Cardiac muscle cell (in vitro differentiated cells and primary cell): Measurements from ENCODE around the gene ZNF683. TPM values are rescaled to one million over a fixed set of nuclear protein-coding genes. Genes with fewer than 3 reads are reported as not detected.

Experiments
- DNase-seq, 2 donors: peaks; one replicate each; pipeline versions ENCODE4 v3.0.0 to v3.0.0-alpha.2; 2010 to 2017; ENCODE audit warnings: low read depth in 1 of 2, low spot score in 1 of 2
- H3K27ac ChIP-seq: fragments of 200-600 bp; sonication (generic); 2 replicates; pipeline ENCODE4 v1.5.1; 2016
- H3K27me3 ChIP-seq: fragments of 200-600 bp; sonication (generic); 2 replicates; pipeline ENCODE4 v1.6.0; 2016; ENCODE audit warnings: control low read depth
- H3K36me3 ChIP-seq: fragments of 200-600 bp; sonication (generic); 2 replicates; pipeline ENCODE4 v1.5.1; 2016; ENCODE audit warnings: control low read depth
- H3K4me1 ChIP-seq: fragments of 200-600 bp; sonication (generic); 2 replicates; pipeline ENCODE4 v1.8.1; 2017; ENCODE audit warnings: low read depth, mild to moderate bottlenecking, mixed run types
- H3K4me3 ChIP-seq: fragments of 200-600 bp; sonication (generic); 2 replicates; pipeline ENCODE4 v1.5.1; 2016; ENCODE audit warnings: mild to moderate bottlenecking
- H3K9me3 ChIP-seq: fragments of 200-600 bp; sonication (generic); 2 replicates; pipeline ENCODE4 v1.5.1; 2017; ENCODE audit warnings: low read depth, mild to moderate bottlenecking, control low read depth
- polyA plus RNA-seq: library from polyadenylated mRNA; unstranded; fragments of >200 nt; fragmentation: Nextera tagmentation; extraction: Ambion mirVana; gene quantifications from 2 replicates; pipeline ENCODE4 v1.2.1, GENCODE V29; 2016
- total RNA-seq: library from RNA; depleted of rRNA; stranded (reverse); fragments of >200 nt; gene quantifications from 2 replicates; pipeline ENCODE4 v1.2.3, GENCODE V29; 2016
- TF ChIP-seq, protein P1 (sequence below): IDR thresholded peaks from 2 replicates; pipeline ENCODE4 v1.5.1; 2012; ENCODE audit warnings: low read depth, mild to moderate bottlenecking, low read length

ZNF683 gene
- total and polyA plus RNA-seq, 2 experiments from 2014 or later: not detected

DNA sequence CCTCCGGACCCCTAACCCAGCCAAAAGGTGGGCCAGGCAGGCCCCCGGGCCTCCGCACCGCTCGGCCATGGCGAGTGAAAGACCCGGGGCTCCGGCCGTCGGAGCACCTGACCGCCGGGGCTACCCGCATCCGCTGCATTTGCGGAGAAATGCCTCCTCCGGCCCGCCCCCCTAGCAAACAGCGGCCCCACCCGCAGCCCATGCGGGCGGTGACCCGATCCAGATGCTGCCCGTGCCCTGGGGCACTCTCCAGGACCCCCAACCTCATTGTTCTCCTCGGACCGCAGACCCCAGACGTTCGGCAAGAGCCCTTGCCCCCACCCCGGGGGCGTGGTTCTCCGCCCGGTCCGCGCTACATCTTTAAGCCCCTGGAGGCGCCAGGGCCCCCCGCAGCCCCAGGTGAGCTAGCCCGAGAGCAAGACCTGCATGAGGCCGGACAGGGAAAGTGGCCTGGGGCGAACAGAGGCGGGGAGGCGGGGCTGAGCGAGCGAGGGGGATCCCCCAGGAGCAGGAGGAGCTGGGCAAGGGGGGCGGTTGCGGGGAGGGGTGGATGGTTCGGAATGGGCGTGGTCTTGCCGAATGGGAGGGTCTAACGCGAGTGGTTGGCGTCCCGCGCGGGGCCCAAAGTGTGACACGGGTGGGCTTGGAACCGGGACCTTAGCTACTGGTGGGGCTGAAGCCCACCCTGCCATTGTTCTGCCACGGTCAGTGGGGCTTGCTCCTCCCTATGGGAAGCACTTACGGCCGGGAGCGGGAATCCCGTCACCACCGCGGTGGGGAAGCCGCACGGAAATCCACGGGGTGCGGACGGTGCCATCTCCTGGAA is 12.4 kb downstream of the ZNF683 start:
- Histone ChIP-seq H3K4me1 (no peaks in the 10 kb centered on the region), H3K9me3 (no peaks in the 10 kb centered on the region), H3K27me3 (peaks cover 61% of the 10 kb centered on the region), H3K36me3 (no peaks in the 10 kb centered on the region), H3K27ac (no peak overlapping the region), H3K4me3 (peak overlapping the region; percentile 15)
- TF ChIP-seq, protein P1, sequence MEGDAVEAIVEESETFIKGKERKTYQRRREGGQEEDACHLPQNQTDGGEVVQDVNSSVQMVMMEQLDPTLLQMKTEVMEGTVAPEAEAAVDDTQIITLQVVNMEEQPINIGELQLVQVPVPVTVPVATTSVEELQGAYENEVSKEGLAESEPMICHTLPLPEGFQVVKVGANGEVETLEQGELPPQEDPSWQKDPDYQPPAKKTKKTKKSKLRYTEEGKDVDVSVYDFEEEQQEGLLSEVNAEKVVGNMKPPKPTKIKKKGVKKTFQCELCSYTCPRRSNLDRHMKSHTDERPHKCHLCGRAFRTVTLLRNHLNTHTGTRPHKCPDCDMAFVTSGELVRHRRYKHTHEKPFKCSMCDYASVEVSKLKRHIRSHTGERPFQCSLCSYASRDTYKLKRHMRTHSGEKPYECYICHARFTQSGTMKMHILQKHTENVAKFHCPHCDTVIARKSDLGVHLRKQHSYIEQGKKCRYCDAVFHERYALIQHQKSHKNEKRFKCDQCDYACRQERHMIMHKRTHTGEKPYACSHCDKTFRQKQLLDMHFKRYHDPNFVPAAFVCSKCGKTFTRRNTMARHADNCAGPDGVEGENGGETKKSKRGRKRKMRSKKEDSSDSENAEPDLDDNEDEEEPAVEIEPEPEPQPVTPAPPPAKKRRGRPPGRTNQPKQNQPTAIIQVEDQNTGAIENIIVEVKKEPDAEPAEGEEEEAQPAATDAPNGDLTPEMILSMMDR: no peak
- DNase-seq: no peak

DNA sequence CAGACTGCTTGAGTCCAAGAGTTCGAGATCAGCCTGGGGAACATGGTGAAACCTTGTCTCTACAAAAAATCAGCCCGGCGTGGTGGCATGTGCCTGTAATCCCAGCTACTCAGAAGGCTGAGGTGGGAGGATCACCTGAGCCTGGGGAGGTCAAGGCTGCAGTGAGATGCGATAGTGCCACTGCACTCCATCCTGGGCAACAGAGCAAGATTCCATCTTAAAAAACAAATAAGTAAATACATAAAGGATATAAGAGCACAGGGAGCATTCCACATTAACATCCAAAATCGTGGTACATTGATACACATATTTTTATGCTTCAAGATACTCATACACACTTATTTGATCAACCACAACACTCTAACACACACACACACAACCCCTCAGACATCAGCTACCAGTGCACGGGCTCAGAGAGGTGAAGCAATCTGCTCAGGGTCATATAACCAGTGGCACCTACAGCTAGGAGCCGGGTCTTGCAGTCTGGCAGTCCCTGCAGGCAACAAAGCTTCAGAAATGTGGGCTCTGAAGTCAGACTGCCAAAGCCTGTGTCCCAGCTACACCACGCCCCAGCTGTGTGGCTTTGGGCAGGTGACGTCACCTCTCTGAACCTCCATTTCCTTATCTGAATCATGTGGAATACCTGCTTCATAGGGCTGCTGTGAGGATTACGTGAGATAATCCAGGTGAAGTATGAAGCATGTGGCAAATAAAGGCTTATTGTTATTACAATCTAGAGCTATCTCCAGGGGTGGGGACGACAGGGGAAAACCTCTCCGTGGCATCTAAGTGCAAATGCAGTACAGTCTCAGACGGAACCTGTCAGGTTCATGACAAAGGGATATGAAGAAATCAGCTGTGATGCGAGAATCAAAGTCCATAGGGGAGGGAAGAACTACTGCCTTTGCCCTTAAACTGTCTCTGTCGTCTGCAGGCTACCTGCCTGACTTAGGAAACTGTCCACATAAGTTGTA is 13.9 kb downstream of the ZNF683 start:
- Histone ChIP-seq H3K36me3 (no peaks in the 10 kb centered on the region), H3K9me3 (no peaks in the 10 kb centered on the region), H3K4me1 (no peaks in the 10 kb centered on the region), H3K27ac (no peak overlapping the region), H3K4me3 (no peak overlapping the region), H3K27me3 (peaks cover 58% of the 10 kb centered on the region)
- TF ChIP-seq, protein P1: no peak
- no peak for DNase-seq

DNA sequence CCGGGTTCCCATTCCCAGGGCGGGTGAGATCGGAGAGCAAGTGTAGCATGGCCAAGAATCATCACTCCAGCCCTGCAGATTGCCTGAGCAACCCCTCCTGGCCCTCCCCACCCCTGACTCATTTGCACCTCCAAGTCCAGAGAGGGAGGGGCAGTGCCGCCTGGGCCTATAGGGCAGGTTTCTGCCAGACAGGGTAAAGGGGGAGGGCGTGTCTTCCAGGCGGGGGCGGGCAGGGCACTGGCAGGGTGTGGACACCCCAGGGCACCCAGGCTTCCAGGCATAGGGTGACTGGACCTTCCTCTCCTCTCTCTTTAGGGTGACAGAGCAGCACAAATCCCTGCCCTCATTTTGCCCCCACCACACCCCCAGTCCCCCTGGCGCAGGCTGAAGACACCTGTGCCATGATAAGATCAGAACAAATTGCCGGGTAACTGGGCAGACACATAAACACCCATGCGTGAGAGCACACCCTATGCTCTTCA is 15.4 kb downstream of the ZNF683 start:
- peaks cover 55% of the 10 kb centered on the region for H3K27me3 ChIP-seq
- no peak for DNase-seq
- TF ChIP-seq, protein P1: no peak
- H3K36me3 ChIP-seq: no peaks in the 10 kb centered on the region
- no peak overlapping the region for H3K4me3 ChIP-seq
- no peaks in the 10 kb centered on the region for H3K9me3 ChIP-seq
- H3K27ac ChIP-seq: no peak overlapping the region
- H3K4me1 ChIP-seq: no peaks in the 10 kb centered on the region

DNA sequence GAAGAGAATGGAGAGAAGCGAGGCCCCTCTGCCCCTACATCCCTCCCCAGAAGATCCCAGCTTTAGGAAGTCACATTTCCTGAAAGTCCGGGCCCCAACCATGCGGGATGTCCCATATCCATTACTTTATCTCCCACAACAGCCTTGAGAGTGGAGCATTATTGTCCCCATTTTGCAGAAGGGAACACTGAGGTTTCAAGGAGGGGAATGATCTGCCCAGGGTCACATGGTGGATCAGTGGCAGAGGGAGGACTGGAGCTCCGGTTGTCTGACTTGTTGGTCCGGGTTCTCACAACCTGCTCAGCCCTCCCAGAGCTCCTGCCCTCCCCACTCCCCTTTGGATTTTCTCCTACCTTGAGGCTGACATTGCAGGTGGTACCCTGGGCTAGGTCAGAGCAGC is 16.4 kb downstream of the ZNF683 start:
- Histone ChIP-seq H3K4me1 (peaks cover 7% of the 10 kb centered on the region), H3K36me3 (no peaks in the 10 kb centered on the region), H3K4me3 (no peak overlapping the region), H3K27ac (no peak overlapping the region), H3K27me3 (peaks cover 45% of the 10 kb centered on the region), H3K9me3 (no peaks in the 10 kb centered on the region)
- TF ChIP-seq, protein P1: no peak
- DNase-seq: no peak

DNA sequence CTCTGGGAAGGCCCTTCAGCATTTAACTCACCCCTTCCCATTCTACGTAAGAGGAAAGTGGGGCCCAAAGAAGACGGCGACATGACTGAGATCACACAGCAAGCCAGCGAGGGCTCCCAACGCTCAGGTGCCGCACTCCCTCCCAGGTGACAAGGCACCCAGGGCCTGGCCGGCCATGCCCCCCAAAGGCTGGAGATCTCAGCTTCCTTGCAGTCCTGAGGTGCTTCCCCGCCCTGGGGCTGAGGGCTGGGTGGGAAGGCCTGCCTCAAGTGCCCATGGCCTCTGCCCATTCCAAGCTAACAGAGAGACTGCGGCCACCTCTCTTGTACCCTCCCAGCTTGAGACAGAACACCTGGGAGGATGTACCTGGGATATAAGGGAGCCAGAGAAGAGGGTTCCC is 17.6 kb downstream of the ZNF683 start:
- Histone ChIP-seq H3K4me3 (no peak overlapping the region), H3K4me1 (peaks cover 10% of the 10 kb centered on the region), H3K36me3 (no peaks in the 10 kb centered on the region), H3K27ac (no peak overlapping the region), H3K27me3 (peaks cover 34% of the 10 kb centered on the region), H3K9me3 (no peaks in the 10 kb centered on the region)
- TF ChIP-seq, protein P1: no peak
- no peak for DNase-seq
